ENCODE results near the gene RDX. TPM values are rescaled to one million over a fixed set of nuclear protein-coding genes. Genes with fewer than 3 reads are reported as not detected.

Gene RDX
- total RNA-seq, 2 donors from 2014 or later: 121 to 127 TPM

- WGBS, 2 experiments (ENCODE audit: insufficient coverage in 1 of 2, insufficient read length in 1 of 2): 88 to 90% methylated on average over 1 to 3 of the region's 3 CpGs
- Histone ChIP-seq H3K36me3 (ENCODE audit: control insufficient read depth, insufficient read depth, low read length) (no peaks in the 10 kb centered on the region), H3K4me3 (ENCODE audit: low read length) (no peak overlapping the region), H3K27ac (ENCODE audit: low read depth, low read length) (no peak overlapping the region), H3K4me1 (ENCODE audit: control insufficient read depth, insufficient read depth, low read length) (peaks cover 3% of the 10 kb centered on the region), H3K9ac (ENCODE audit: extremely low read depth, low read length, poor library complexity, severe bottlenecking) (no peak overlapping the region), H3K27me3 (ENCODE audit: control insufficient read depth, insufficient read depth, low read length, poor library complexity, severe bottlenecking) (no peaks in the 10 kb centered on the region), H3K9me3 (ENCODE audit: control insufficient read depth, low read length) (peaks cover 14% of the 10 kb centered on the region)
- Mint-ChIP-seq H3K27me3 (ENCODE audit: insufficient read depth) (no peaks in the 10 kb centered on the region), H3K36me3 (ENCODE audit: low read depth) (peaks cover 2% of the 10 kb centered on the region), H3K27ac (no peak overlapping the region), H3K9me3 (peaks cover 19% of the 10 kb centered on the region), H3K4me3 (no peak overlapping the region), H3K4me1 (peaks cover 12% of the 10 kb centered on the region)
- DNase-seq: no peak
- no peak for TF ChIP-seq CTCF (conservative IDR thresholded peaks at IDR 0.05)
Observed at GRCh38 chr11:110336054-110336453, 39.6 kb upstream of the RDX start.

GRCh38 chr11:110335358-110335757, 38.9 kb upstream of the RDX start:
- H3K4me1 Mint-ChIP-seq: peaks cover 12% of the 10 kb centered on the region
- Histone ChIP-seq H3K9me3 (ENCODE audit: control insufficient read depth, low read length) (peaks cover 20% of the 10 kb centered on the region), H3K27ac (ENCODE audit: low read depth, low read length) (no peak overlapping the region), H3K4me1 (ENCODE audit: control insufficient read depth, insufficient read depth, low read length) (peaks cover 3% of the 10 kb centered on the region), H3K4me3 (ENCODE audit: low read length) (no peak overlapping the region), H3K27me3 (ENCODE audit: control insufficient read depth, insufficient read depth, low read length, poor library complexity, severe bottlenecking) (no peaks in the 10 kb centered on the region), H3K9ac (ENCODE audit: extremely low read depth, low read length, poor library complexity, severe bottlenecking) (no peak overlapping the region), H3K36me3 (ENCODE audit: control insufficient read depth, insufficient read depth, low read length) (no peaks in the 10 kb centered on the region)
- H3K9me3 Mint-ChIP-seq: peaks cover 26% of the 10 kb centered on the region
- H3K27ac Mint-ChIP-seq: no peak overlapping the region
- H3K4me3 Mint-ChIP-seq: no peak overlapping the region
- TF ChIP-seq CTCF (conservative IDR thresholded peaks at IDR 0.05): no peak
- 97 to 100% methylated on average over 3 to 4 of the region's 4 CpGs for WGBS, 2 experiments (ENCODE audit: insufficient coverage in 1 of 2, insufficient read length in 1 of 2)
- no peak for DNase-seq
- peaks cover 2% of the 10 kb centered on the region for H3K36me3 Mint-ChIP-seq (ENCODE audit: low read depth)
- no peaks in the 10 kb centered on the region for H3K27me3 Mint-ChIP-seq (ENCODE audit: insufficient read depth)

GRCh38 chr11:110331626-110332025, 35.2 kb upstream of the RDX start:
- Mint-ChIP-seq H3K27ac (no peak overlapping the region), H3K27me3 (ENCODE audit: insufficient read depth) (no peaks in the 10 kb centered on the region), H3K9me3 (peaks cover 47% of the 10 kb centered on the region), H3K4me1 (peaks cover 4% of the 10 kb centered on the region), H3K4me3 (no peak overlapping the region), H3K36me3 (ENCODE audit: low read depth) (peaks cover 2% of the 10 kb centered on the region)
- DNase-seq: no peak
- no peak for TF ChIP-seq CTCF (conservative IDR thresholded peaks at IDR 0.05)
- Histone ChIP-seq H3K9ac (ENCODE audit: extremely low read depth, low read length, poor library complexity, severe bottlenecking) (no peak overlapping the region), H3K9me3 (ENCODE audit: control insufficient read depth, low read length) (peaks cover 36% of the 10 kb centered on the region), H3K4me3 (ENCODE audit: low read length) (no peak overlapping the region), H3K27me3 (ENCODE audit: control insufficient read depth, insufficient read depth, low read length, poor library complexity, severe bottlenecking) (no peaks in the 10 kb centered on the region), H3K36me3 (ENCODE audit: control insufficient read depth, insufficient read depth, low read length) (no peaks in the 10 kb centered on the region), H3K4me1 (ENCODE audit: control insufficient read depth, insufficient read depth, low read length) (no peaks in the 10 kb centered on the region), H3K27ac (ENCODE audit: low read depth, low read length) (no peak overlapping the region)
- WGBS, 2 experiments (ENCODE audit: insufficient coverage in 1 of 2, insufficient read length in 1 of 2): 93% methylated on average over 1 of the region's 1 CpG; no CpG with 5 or more reads in 1 of the 2 experiments
